Fibroblast of lung (primary cell): ENCODE results near the gene HM13.

Source experiments
- CTCF ChIP-seq, 2 donors: IDR thresholded peaks in 1 of 2; conservative IDR thresholded peaks in 1 of 2; 1 replicate in 1 of 2; 2 replicates in 1 of 2; pipeline ENCODE4 v1.5.1; 2011 to 2012; ENCODE audit warnings: low read length in 2 of 2, control low read depth in 1 of 2, inconsistent platforms in 1 of 2, low read depth in 1 of 2, mild to moderate bottlenecking in 1 of 2
- EZH2 ChIP-seq: IDR thresholded peaks from 2 replicates; pipeline ENCODE4 v1.5.1; 2012; ENCODE audit warnings: low read length, control low read depth, mild to moderate bottlenecking; ENCODE audit errors: missing control alignments

- TF ChIP-seq CTCF (conservative IDR thresholded peaks at IDR 0.05 in 1 of 2, IDR thresholded peaks at IDR 0.05 in 1 of 2; ENCODE audit: low read depth in 1 of 2, low read length in 2 of 2) (no peak), EZH2 (no peak)
Measured at GRCh38 chr20:31580706-31581105, 66.5 kb downstream of the HM13 start.
